Sigmoid colon (tissue), 7 donors: ENCODE results near the gene SRP19. TPM values are rescaled to one million over a fixed set of nuclear protein-coding genes. Genes with fewer than 3 reads are reported as not detected.

ENCODE experiments used
- DNase-seq: peaks from one replicate; pipeline ENCODE4 v3.0.0-alpha.2; 2019
- H3K27ac ChIP-seq, 4 donors: fragments of 200-600 bp; sonication (generic); one replicate each; pipeline ENCODE4 v1.5.1; 2016 to 2019; ENCODE audit warnings: mild to moderate bottlenecking in 1 of 4
- H3K27me3 ChIP-seq, 3 donors: fragments of 200-600 bp; sonication (generic); one replicate each; pipeline ENCODE4 v1.5.1; 2019; ENCODE audit warnings: mild to moderate bottlenecking in 1 of 3
- H3K36me3 ChIP-seq, 4 donors: fragments of 200-600 bp; sonication (generic); one replicate each; pipeline ENCODE4 v1.5.1; 2016 to 2019
- H3K4me1 ChIP-seq, 4 donors: fragments of 200-600 bp; sonication (generic); one replicate each; pipeline ENCODE4 v1.5.1; 2017 to 2019
- H3K4me3 ChIP-seq, 4 donors: fragments of 200-600 bp; sonication (generic); one replicate each; pipeline ENCODE4 v1.5.1; 2017 to 2019; ENCODE audit warnings: mild to moderate bottlenecking in 2 of 4, moderate library complexity in 1 of 4
- H3K9me3 ChIP-seq, 4 donors: fragments of 200-600 bp in 3 of 4; sonication (generic) in 3 of 4; one replicate each; pipeline versions ENCODE4 v1.5.1 to v1.6.1; 2013 to 2019
- CTCF ChIP-seq, 4 experiments: fragments of 450-650 bp in 3 of 4; fragments of 200-600 bp in 1 of 4; IDR thresholded peaks; one replicate each; pipeline ENCODE4 v1.5.1; 2016 to 2019; ENCODE audit warnings: antibody characterized with exemption in 4 of 4, mild to moderate bottlenecking in 3 of 4, moderate library complexity in 2 of 4
- EP300 ChIP-seq, 4 donors: sonication (generic); formaldehyde crosslinking; IDR thresholded peaks; one replicate each; pipeline ENCODE4 v1.6.1; 2017; ENCODE audit warnings: antibody characterized with exemption in 4 of 4
- POLR2A ChIP-seq, 2 donors: fragments of 450-650 bp; IDR thresholded peaks; one replicate each; pipeline ENCODE4 v1.6.1; 2016; ENCODE audit warnings: antibody characterized with exemption in 2 of 2, mild to moderate bottlenecking in 2 of 2, moderate library complexity in 2 of 2
- POLR2AphosphoS5 ChIP-seq, 4 donors: sonication (generic); formaldehyde crosslinking; IDR thresholded peaks; one replicate each; pipeline ENCODE4 v1.6.1; 2017; ENCODE audit warnings: antibody characterized with exemption in 4 of 4
- WGBS, 2 donors: extraction: QIAGEN DNeasy Blood & Tissue Kit; methylation state at CpG; one replicate each; pipeline ENCODE4 v1.1.7; 2013; 5-methylcytosine and 5-hydroxymethylcytosine counted together
- intact Hi-C: fragments of 100-400 bp; cut with DNase I; formaldehyde crosslinking; loops from one replicate; pipeline ENCODE4 v1.15.1; 2023
- polyA plus RNA-seq, 3 donors: library from polyadenylated mRNA; stranded (reverse); fragments of 200-250 nt; gene quantifications; one replicate each; pipeline ENCODE4 v1.2.3, GENCODE V29; 2013
- total RNA-seq, 4 donors: library from RNA; depleted of rRNA; stranded (reverse); fragments of >200 nt; gene quantifications; one replicate each; pipeline ENCODE4 v1.1.0, GENCODE V29; 2016
- donor health status: healthy with polysubstance abuse.
- donor health status: Bipolar disorder and iron deficiency.
- donor health status: healthy.

SRP19 gene
- total and polyA plus RNA-seq, 7 donors, result 37.1 to 78.6 (median 57.3) TPM

- no peaks in the 10 kb centered on the region for H3K27me3 ChIP-seq
- no peak for TF ChIP-seq EP300 (IDR thresholded peaks at IDR 0.05)
- no peak for TF ChIP-seq POLR2AphosphoS5 (IDR thresholded peaks at IDR 0.05)
- no peak for TF ChIP-seq POLR2A (IDR thresholded peaks at IDR 0.05)
- no peak for TF ChIP-seq CTCF (IDR thresholded peaks at IDR 0.05)
- H3K36me3 ChIP-seq, result peaks cover 4 to 77% (median 8%) of the 10 kb centered on the region in 4 donors
- no peak overlapping the region for H3K4me3 ChIP-seq
- no peaks in the 10 kb centered on the region for H3K9me3 ChIP-seq
- intact Hi-C loops, result no loop called here
- no peak overlapping the region for H3K27ac ChIP-seq
- 69 to 83% methylated on average over 4 of the region's 4 CpGs for WGBS, 2 donors
- H3K4me1 ChIP-seq, result no peaks in the 10 kb centered on the region
- no peak for DNase-seq
Observed at GRCh38 chr5:112878760-112879159, 17.7 kb downstream of the SRP19 start.

- TF ChIP-seq POLR2A (IDR thresholded peaks at IDR 0.05), result no peak
- no peak for TF ChIP-seq EP300 (IDR thresholded peaks at IDR 0.05)
- no peak for TF ChIP-seq POLR2AphosphoS5 (IDR thresholded peaks at IDR 0.05)
- TF ChIP-seq CTCF (IDR thresholded peaks at IDR 0.05), result no peak
- H3K27me3 ChIP-seq, result no peaks in the 10 kb centered on the region
- no peak overlapping the region for H3K27ac ChIP-seq
- no peaks in the 10 kb centered on the region for H3K9me3 ChIP-seq
- peaks cover 6 to 91% (median 14%) of the 10 kb centered on the region in 4 donors for H3K36me3 ChIP-seq
- WGBS, 2 donors, result 71 to 90% methylated on average over 2 of the region's 2 CpGs
- H3K4me3 ChIP-seq, result no peak overlapping the region
- DNase-seq, result no peak
- no peaks in the 10 kb centered on the region for H3K4me1 ChIP-seq
- intact Hi-C loops, result no loop called here
Observed at GRCh38 chr5:112880219-112880964, 19.3 kb downstream of the SRP19 start.

GRCh38 chr5:112883192-112883591 is 22.1 kb downstream of the SRP19 start:
- DNase-seq, result no peak
- no peak overlapping the region for H3K4me3 ChIP-seq
- H3K36me3 ChIP-seq, result peaks cover 6 to 93% (median 21%) of the 10 kb centered on the region in 4 donors
- no peak overlapping the region for H3K27ac ChIP-seq
- WGBS, 2 donors, result 94 to 96% methylated on average over 2 of the region's 2 CpGs
- TF ChIP-seq CTCF (IDR thresholded peaks at IDR 0.05) (no peak), EP300 (IDR thresholded peaks at IDR 0.05) (no peak), POLR2A (IDR thresholded peaks at IDR 0.05) (no peak), POLR2AphosphoS5 (IDR thresholded peaks at IDR 0.05) (no peak)
- H3K4me1 ChIP-seq, result no peaks in the 10 kb centered on the region
- no peaks in the 10 kb centered on the region for H3K27me3 ChIP-seq
- intact Hi-C loops, result no loop called here
- H3K9me3 ChIP-seq, result no peaks in the 10 kb centered on the region

- 91 to 93% methylated on average over 3 of the region's 3 CpGs for WGBS, 2 donors
- H3K27me3 ChIP-seq, result no peaks in the 10 kb centered on the region
- peaks cover 4 to 82% (median 19%) of the 10 kb centered on the region in 4 donors for H3K36me3 ChIP-seq
- intact Hi-C loops, result no loop called here
- H3K4me3 ChIP-seq, result no peak overlapping the region
- DNase-seq, result no peak
- H3K4me1 ChIP-seq, result no peaks in the 10 kb centered on the region
- no peak overlapping the region for H3K27ac ChIP-seq
- TF ChIP-seq POLR2AphosphoS5 (IDR thresholded peaks at IDR 0.05), result no peak
- no peak for TF ChIP-seq CTCF (IDR thresholded peaks at IDR 0.05)
- no peak for TF ChIP-seq POLR2A (IDR thresholded peaks at IDR 0.05)
- TF ChIP-seq EP300 (IDR thresholded peaks at IDR 0.05), result no peak
- no peaks in the 10 kb centered on the region for H3K9me3 ChIP-seq
Observed at GRCh38 chr5:112885001-112885400, 23.9 kb downstream of the SRP19 start.
